ENCODE measurements around the gene RPL35.

The RPL35 gene

GRCh38 chr9:124830593-124830992 lies 31.2 kb downstream of the RPL35 start:
- no peak overlapping the region for H3K4me3 ChIP-seq (ENCODE audit: low read length)
- no peak for TF ChIP-seq CTCF (conservative IDR thresholded peaks at IDR 0.05; ENCODE audit: low read depth, low read length)
- no peak for DNase-seq (ENCODE audit: low read depth)

DNA sequence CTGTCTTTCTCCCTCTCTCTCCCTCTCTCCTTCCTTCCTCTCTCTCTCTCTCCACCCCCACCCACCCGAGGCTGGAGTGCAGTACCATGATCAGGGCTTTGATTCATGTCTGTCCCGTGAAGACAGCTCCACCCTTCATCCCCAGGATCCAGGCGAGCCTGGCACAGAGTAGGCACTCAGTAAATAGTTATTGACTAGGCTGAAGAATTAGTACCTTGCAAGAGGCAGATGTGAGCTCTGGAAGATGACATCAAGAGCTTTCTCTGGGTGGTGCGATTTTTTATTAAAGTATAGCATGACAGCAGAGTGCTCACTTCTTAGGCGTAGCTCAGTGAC lies 32.5 kb downstream of the RPL35 start:
- no peak for TF ChIP-seq CTCF (conservative IDR thresholded peaks at IDR 0.05; ENCODE audit: low read depth, low read length)
- H3K4me3 ChIP-seq (ENCODE audit: low read length), result no peak overlapping the region
- DNase-seq (ENCODE audit: low read depth), result no peak

DNA sequence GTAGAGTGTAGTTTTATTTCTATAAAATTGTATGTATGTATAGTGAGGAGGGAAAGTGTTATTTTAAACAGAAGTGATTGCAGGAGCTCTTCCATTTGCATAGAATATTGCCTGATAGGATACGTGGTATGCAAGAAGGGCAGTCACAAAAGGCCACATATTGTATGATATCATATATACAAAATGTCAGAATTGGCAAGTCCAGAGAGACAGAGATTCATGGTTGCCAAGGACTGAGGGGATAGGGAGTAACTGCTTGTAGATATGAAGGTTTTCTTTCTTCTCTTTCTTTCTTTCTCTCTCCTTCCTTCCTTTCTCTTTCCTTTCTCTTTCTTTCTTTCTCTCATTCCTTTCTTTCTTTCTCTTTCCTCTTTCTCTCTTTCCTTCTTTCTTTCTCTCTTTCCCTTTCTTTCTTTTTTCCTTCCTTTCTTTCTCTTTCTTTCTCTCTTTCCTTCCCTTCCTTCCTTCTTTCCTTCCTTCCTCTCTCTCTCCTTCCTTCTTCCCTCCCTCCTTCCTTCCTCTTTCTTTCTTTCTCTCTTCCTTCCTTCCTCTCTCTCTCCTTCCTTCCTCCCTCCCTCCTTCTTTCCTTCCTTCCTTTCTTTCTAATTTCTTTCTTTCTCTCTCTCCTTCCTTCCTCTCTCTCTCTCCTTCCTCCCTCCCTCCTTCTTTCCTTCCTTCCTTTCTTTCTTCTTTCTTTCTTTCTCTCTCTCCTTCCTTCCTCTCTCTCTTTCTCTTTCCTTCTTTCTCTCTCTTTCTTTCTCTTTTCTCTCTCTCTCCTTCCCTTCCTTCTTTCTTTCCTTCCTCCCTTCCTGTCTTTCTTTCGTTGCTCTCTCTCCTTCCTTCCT lies 33.0 kb downstream of the RPL35 start:
- H3K4me3 ChIP-seq (ENCODE audit: low read length), result no peak overlapping the region
- TF ChIP-seq CTCF (conservative IDR thresholded peaks at IDR 0.05; ENCODE audit: low read depth, low read length), result no peak
- no peak for DNase-seq (ENCODE audit: low read depth)

GRCh38 chr9:124820698-124821623 lies 40.8 kb downstream of the RPL35 start:
- no peak overlapping the region for H3K4me3 ChIP-seq (ENCODE audit: low read length)
- DNase-seq (ENCODE audit: low read depth), result no peak
- TF ChIP-seq CTCF (conservative IDR thresholded peaks at IDR 0.05; ENCODE audit: low read depth, low read length), result no peak

DNA sequence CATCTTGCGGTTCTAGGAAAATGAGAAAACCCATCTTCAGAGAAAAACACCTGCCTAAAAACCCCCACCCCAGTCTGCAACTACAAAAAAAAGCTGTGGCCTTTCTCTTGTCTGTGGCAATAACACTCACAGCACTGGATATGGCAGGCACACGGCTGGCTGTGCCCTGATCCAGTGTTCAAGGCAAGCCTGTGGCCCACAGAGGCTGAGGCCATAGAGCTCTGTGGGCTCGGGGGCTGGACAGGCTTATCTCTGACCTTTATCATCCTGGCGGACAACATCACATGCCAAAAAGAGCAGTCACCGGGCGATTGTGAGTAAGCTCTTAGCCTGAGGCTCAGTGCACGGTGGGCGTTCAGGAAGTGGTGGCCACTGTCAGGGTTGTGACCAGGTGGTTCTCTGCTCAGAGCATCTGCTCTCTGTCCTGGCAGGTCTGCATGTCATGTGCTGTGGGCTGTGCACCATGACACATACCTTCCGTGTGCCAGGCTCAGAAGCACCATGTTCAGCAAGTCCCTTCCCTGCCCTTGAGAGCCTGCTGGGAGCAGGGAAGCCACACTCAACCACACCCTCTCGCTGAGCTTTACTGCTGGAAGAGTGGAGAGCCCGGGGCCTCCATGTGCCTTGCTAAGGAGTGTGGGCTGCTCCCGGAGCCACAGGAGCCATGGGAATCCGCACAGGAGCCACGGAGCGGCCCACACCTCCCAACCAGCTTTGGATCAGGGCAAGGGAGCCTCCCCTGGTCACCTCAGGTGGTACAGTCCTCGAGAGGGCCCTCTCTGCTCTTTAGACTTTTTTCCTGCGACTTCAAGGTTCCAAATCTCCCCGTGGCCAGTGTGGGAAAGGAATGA lies 43.1 kb downstream of the RPL35 start:
- no peak for DNase-seq (ENCODE audit: low read depth)
- TF ChIP-seq CTCF (conservative IDR thresholded peaks at IDR 0.05; ENCODE audit: low read depth, low read length), result no peak
- no peak overlapping the region for H3K4me3 ChIP-seq (ENCODE audit: low read length)

GRCh38 chr9:124815601-124816000 lies 46.2 kb downstream of the RPL35 start:
- TF ChIP-seq CTCF (conservative IDR thresholded peaks at IDR 0.05; ENCODE audit: low read depth, low read length), result no peak
- H3K4me3 ChIP-seq (ENCODE audit: low read length), result no peak overlapping the region
- no peak for DNase-seq (ENCODE audit: low read depth)

All from retinal pigment epithelial cell (primary cell).